SKM-1 (cell line): Measurements from ENCODE around the gene KLHL6.

Experiments used
- DNase-seq: peaks from one replicate; lab custom pipeline; 2025; ENCODE audit not compliant: unreplicated experiment; lab: John Stamatoyannopoulos, UW

Gene KLHL6

GRCh38 chr3:183448369-183449128 is 107.0 kb downstream of the KLHL6 start:
- DNase-seq, result no peak

GRCh38 chr3:183447206-183448001 is 108.1 kb downstream of the KLHL6 start:
- peak; percentile 46 for DNase-seq

GRCh38 chr3:183446838-183447205 is 108.7 kb downstream of the KLHL6 start:
- DNase-seq, result no peak

DNA sequence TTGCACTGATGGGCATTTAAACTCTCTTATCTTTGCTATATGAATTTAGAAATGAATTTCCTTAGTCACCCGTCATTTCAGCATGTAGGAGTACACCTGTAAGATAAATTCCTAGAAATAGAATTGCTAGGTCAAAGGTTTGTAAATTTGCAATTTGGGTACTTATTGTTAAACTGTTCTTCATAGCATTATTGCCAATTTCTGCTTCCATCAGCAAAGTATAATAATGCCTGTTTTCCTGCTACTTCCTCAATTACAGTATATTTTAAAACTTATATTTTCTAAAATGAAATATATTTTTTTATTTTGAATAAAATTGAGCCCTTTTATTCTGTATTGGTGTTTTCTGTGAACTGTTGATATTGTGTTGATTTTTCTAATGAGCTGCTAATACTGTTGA is 110.8 kb downstream of the KLHL6 start:
- no peak for DNase-seq

GRCh38 chr3:183443395-183444385 is 111.8 kb downstream of the KLHL6 start:
- no peak for DNase-seq

GRCh38 chr3:183442994-183443393 is 112.5 kb downstream of the KLHL6 start:
- no peak for DNase-seq

GRCh38 chr3:183440521-183440920 is 115.0 kb downstream of the KLHL6 start:
- peak; percentile 23 for DNase-seq

GRCh38 chr3:183439515-183439914 is 116.0 kb downstream of the KLHL6 start:
- DNase-seq, result no peak

GRCh38 chr3:183438735-183439134 is 116.8 kb downstream of the KLHL6 start:
- DNase-seq, result no peak

DNA sequence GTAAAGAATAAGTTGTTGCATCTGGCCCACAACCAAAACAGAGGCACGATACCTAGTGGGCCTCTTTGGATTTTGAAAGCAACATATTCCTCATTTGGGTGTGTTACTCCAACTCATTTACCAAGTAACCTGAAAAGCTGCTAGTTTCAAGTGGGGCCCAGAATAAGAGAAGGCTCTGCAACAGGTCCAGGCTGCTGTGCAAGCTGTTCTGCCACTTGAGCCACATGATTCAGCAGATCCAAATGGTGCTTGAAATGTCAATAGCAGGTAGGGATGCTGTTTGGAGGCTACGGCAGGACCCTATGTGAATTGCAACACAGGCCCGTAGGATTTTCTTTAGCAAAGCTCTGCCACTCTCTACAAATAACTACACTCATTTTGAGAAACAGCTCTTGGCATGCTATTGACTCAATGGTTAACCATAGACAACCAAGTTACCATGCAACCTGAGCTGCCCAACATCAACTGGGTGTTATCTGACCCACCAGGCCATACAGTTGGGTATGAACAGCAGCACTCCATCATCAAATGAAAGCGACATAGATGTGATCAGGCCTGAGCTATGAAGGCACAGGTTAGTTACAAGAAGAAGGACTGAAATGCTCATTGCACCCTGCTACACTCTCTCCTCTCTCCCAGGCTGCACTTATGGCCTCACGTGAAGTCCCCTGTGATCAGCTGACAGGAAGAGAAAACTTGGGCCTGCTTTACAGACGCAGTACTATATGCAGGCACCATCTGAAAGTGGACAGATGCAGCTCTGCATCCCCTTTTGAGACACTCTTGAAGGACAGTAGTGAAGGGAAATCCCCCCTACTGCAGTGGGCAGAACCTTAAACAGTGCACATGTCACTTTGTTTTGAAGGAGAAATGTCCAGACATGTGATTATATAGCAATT is 117.6 kb downstream of the KLHL6 start:
- DNase-seq, result no peak
